Astrocyte of the cerebellum (primary cell): ENCODE results near the gene ADRB1.

ENCODE experiments used
- DNase-seq: peaks from one replicate; pipeline ENCODE4 v3.0.0-alpha.2; 2011; ENCODE audit warnings: low read depth
- H3K4me3 ChIP-seq: 2 replicates; pipeline ENCODE4 v1.5.1; 2011; ENCODE audit warnings: mild to moderate bottlenecking, low read depth, low read length, moderate library complexity
- CTCF ChIP-seq: IDR thresholded peaks from 2 replicates; pipeline ENCODE4 v1.5.1; 2012; ENCODE audit warnings: low read length, low read depth, moderate library complexity, mild to moderate bottlenecking; ENCODE audit errors: missing control alignments
- in situ Hi-C: cut with HindIII; loops from 2 replicates; pipeline ENCODE4 v1.10.0; 2017; ENCODE audit warnings: low sequenced_read_pairs

Gene ADRB1

GRCh38 chr10:114070710-114071109, 27.0 kb downstream of the ADRB1 start:
- no peak overlapping the region for H3K4me3 ChIP-seq
- in situ Hi-C loops = no loop called here
- no peak for DNase-seq
- no peak for TF ChIP-seq CTCF

- TF ChIP-seq CTCF = no peak
- H3K4me3 ChIP-seq = no peak overlapping the region
- no peak for DNase-seq
- in situ Hi-C loops = no loop called here
These were observed 27.5 kb downstream of the ADRB1 start for GRCh38 chr10:114071178-114071577.

DNA sequence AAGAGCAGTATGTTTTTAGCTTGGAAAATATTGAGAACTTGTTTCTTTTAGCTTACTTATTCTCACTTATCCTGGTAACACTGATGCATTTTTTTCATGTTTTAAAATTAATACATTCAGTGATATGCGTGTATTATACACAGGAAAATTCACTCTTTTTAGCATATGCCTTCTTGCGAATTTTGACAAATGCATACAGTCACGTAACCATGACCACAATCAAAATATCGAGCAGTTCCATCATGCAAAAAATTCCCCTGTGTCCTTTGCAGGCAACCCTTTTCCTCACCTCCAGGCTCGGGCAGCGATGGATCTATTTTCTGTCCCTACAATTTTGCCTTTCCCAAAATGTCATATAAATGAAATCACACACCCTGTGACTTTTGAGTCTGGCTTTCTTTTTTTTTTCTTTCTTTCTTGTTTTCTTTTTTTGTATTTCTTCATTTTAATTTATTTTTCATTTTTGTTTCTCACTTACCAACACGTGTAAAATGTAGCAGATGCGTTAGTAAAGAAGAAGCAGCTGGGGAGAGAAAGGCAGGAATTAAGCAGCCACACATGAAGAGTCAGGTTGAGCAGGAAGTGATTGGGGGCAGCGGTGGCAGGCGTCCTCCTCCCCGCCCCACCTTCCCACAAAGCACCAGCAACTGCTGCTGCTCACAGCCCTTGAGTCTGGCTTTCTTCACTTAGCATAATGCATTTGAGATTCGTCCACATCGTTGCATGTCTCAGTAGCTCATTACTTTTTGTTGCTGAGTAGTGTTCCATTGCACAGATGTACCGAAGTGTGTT, 29.9 kb downstream of the ADRB1 start:
- DNase-seq = no peak
- no peak overlapping the region for H3K4me3 ChIP-seq
- TF ChIP-seq CTCF = no peak
- in situ Hi-C loops = no loop called here

DNA sequence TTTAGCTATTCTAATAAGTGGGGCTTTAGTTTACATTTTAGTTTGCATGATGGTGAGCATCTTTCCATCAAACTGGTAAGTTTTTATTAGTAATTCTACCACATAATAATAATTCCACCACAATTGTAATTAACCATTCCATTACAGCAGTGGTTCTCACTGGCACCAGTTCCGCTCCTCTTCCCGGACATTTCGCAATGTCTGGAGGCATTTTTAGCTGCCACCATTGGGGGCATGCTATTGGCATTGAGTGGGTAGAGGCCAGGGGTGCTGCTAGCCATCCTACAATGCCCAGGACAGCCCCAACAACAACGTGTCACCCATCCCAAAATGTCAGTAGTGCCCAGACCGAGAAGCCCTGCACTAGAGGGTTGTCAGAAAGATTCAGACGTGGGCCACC, 31.4 kb downstream of the ADRB1 start:
- no peak for TF ChIP-seq CTCF
- DNase-seq = no peak
- no peak overlapping the region for H3K4me3 ChIP-seq
- in situ Hi-C loops = no loop called here

DNA sequence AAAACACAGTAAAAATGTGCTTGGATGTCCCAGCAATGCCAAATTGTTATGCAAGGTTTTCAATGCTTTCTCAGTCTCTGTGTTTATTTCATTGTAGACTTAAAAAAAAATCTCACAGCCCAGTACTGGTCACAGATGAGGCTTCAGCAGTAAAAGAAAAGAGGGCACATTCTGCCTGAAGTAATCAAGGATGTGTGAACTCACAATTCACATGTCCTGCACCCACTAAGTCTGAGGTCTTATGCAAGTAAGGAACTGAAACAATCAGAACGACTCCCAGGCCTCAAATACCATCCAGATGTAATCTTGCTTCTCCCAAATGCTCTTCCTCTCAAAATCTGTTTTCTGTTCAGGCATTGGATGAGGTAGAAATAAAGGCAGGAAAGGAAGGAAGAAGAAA, 33.7 kb downstream of the ADRB1 start:
- no peak for DNase-seq
- TF ChIP-seq CTCF = no peak
- no peak overlapping the region for H3K4me3 ChIP-seq
- in situ Hi-C loops = no loop called here

- no peak for DNase-seq
- no peak for TF ChIP-seq CTCF
- H3K4me3 ChIP-seq = no peak overlapping the region
- in situ Hi-C loops = no loop called here
These were observed 34.2 kb downstream of the ADRB1 start for GRCh38 chr10:114077815-114078219.
